Measurements from ENCODE around the gene MYLK4. TPM values are rescaled to one million over a fixed set of nuclear protein-coding genes. Genes with fewer than 3 reads are reported as not detected.

The MYLK4 gene
- total RNA-seq, 1 donor from 2014 or later = 0.23 TPM

DNA sequence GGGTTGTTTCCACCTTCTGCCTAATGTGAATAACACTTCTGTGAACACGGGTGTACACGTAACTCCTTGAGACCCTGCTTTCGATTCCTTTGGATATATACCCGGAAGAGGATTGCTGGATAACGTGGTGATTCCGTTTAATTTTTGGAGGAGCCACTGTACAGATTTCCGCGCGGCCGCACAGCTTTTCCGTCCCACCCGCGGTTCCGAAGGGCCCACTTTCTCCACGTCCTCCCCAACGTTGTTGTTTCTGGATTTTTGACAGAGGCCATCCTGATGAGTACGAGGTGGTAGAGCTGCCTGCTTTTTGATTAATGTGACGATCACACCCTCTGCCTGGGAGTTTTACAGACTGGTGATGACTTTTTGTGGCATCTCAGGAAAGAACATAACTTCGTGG lies 114.0 kb downstream of the MYLK4 start:
- H3K4me3 ChIP-seq (ENCODE audit: insufficient read depth, low read depth, low read length) = no peak overlapping the region

DNA sequence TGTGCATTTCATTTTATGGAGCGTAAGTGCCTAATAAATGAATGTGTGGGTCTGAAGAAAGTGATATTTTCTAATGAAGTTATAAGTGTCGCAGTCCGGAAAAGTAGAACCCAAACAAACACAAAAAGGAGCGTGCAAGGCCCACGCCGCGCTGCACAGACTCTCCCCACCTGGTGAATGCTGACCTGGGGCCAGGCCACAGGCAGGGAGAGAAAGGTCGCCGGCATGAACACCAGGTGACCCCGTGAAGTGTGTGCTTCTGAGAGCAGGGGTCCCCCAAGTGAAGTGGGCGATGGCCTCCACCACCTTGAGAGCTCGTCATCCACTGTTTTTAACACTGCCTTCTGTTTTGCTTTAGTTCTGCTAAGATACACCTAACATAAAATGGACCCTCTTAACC lies 114.8 kb downstream of the MYLK4 start:
- DNase-seq (ENCODE audit: low read depth) (no peak), FAIRE-seq (no peak)
- Histone ChIP-seq H3K4me1 (ENCODE audit: insufficient read depth, low read length) (peaks cover 31% of the 10 kb centered on the region), H3K27ac (ENCODE audit: low read depth, low read length) (no peak overlapping the region), H3K36me3 (ENCODE audit: insufficient read depth, low read length) (no peaks in the 10 kb centered on the region), H3K4me3 (ENCODE audit: insufficient read depth, low read depth, low read length) (no peak overlapping the region), H3K9ac (ENCODE audit: low read length) (no peak overlapping the region), H3K4me2 (ENCODE audit: low read length) (no peak overlapping the region), H4K20me1 (ENCODE audit: insufficient read depth, low read length) (no peaks in the 10 kb centered on the region), H3K79me2 (ENCODE audit: insufficient read depth, low read length) (no peaks in the 10 kb centered on the region), H2AFZ (ENCODE audit: low read depth, low read length) (no peak overlapping the region), H3K27me3 (ENCODE audit: insufficient read depth, low read length) (peaks cover 4% of the 10 kb centered on the region), H3K9me3 (ENCODE audit: insufficient read depth, low read depth, low read length) (no peaks in the 10 kb centered on the region)
- no peak overlapping the region for H3K27ac Mint-ChIP-seq (ENCODE audit: unreplicated experiment)
- H3K4me3 Mint-ChIP-seq (ENCODE audit: unreplicated experiment) = no peak overlapping the region
- TF ChIP-seq, protein P1, sequence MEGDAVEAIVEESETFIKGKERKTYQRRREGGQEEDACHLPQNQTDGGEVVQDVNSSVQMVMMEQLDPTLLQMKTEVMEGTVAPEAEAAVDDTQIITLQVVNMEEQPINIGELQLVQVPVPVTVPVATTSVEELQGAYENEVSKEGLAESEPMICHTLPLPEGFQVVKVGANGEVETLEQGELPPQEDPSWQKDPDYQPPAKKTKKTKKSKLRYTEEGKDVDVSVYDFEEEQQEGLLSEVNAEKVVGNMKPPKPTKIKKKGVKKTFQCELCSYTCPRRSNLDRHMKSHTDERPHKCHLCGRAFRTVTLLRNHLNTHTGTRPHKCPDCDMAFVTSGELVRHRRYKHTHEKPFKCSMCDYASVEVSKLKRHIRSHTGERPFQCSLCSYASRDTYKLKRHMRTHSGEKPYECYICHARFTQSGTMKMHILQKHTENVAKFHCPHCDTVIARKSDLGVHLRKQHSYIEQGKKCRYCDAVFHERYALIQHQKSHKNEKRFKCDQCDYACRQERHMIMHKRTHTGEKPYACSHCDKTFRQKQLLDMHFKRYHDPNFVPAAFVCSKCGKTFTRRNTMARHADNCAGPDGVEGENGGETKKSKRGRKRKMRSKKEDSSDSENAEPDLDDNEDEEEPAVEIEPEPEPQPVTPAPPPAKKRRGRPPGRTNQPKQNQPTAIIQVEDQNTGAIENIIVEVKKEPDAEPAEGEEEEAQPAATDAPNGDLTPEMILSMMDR (IDR thresholded peaks at IDR 0.05; ENCODE audit: insufficient read depth, low read depth, low read length) = no peak
- TF ChIP-seq EZH2 (IDR thresholded peaks at IDR 0.05; ENCODE audit: insufficient read depth, low read length) = no peak
- H3K27me3 Mint-ChIP-seq (ENCODE audit: low read depth, unreplicated experiment) = peaks cover 24% of the 10 kb centered on the region
- H3K4me1 Mint-ChIP-seq (ENCODE audit: low read depth, unreplicated experiment) = peaks cover 9% of the 10 kb centered on the region
- H3K36me3 Mint-ChIP-seq (ENCODE audit: low read depth, unreplicated experiment) = no peaks in the 10 kb centered on the region
- no peaks in the 10 kb centered on the region for H3K9me3 Mint-ChIP-seq (ENCODE audit: unreplicated experiment)

More for the DNA sequence above, 114.0 kb downstream of the MYLK4 start:
- H3K36me3 ChIP-seq (ENCODE audit: insufficient read depth, low read length) = no peaks in the 10 kb centered on the region
- DNase-seq (ENCODE audit: low read depth) (no peak), FAIRE-seq (no peak)
- no peak overlapping the region for H3K27ac Mint-ChIP-seq (ENCODE audit: unreplicated experiment)
- H4K20me1 ChIP-seq (ENCODE audit: insufficient read depth, low read length) = no peaks in the 10 kb centered on the region
- peaks cover 23% of the 10 kb centered on the region for H3K4me1 ChIP-seq (ENCODE audit: insufficient read depth, low read length)
- peaks cover 2% of the 10 kb centered on the region for H3K4me1 Mint-ChIP-seq (ENCODE audit: low read depth, unreplicated experiment)
- H3K79me2 ChIP-seq (ENCODE audit: insufficient read depth, low read length) = no peaks in the 10 kb centered on the region
- H3K27ac ChIP-seq (ENCODE audit: low read depth, low read length) = no peak overlapping the region
- no peaks in the 10 kb centered on the region for H3K36me3 Mint-ChIP-seq (ENCODE audit: low read depth, unreplicated experiment)
- H3K4me3 Mint-ChIP-seq (ENCODE audit: unreplicated experiment) = no peak overlapping the region
- H3K27me3 ChIP-seq (ENCODE audit: insufficient read depth, low read length) = peaks cover 7% of the 10 kb centered on the region
- no peaks in the 10 kb centered on the region for H3K9me3 ChIP-seq (ENCODE audit: insufficient read depth, low read depth, low read length)
- no peak overlapping the region for H2AFZ ChIP-seq (ENCODE audit: low read depth, low read length)
- H3K9ac ChIP-seq (ENCODE audit: low read length) = no peak overlapping the region
- H3K4me2 ChIP-seq (ENCODE audit: low read length) = no peak overlapping the region
- H3K27me3 Mint-ChIP-seq (ENCODE audit: low read depth, unreplicated experiment) = peaks cover 28% of the 10 kb centered on the region
- no peaks in the 10 kb centered on the region for H3K9me3 Mint-ChIP-seq (ENCODE audit: unreplicated experiment)
- no peak for TF ChIP-seq EZH2 (IDR thresholded peaks at IDR 0.05; ENCODE audit: insufficient read depth, low read length)
- TF ChIP-seq, protein P1 (IDR thresholded peaks at IDR 0.05; ENCODE audit: insufficient read depth, low read depth, low read length) = no peak

DNA sequence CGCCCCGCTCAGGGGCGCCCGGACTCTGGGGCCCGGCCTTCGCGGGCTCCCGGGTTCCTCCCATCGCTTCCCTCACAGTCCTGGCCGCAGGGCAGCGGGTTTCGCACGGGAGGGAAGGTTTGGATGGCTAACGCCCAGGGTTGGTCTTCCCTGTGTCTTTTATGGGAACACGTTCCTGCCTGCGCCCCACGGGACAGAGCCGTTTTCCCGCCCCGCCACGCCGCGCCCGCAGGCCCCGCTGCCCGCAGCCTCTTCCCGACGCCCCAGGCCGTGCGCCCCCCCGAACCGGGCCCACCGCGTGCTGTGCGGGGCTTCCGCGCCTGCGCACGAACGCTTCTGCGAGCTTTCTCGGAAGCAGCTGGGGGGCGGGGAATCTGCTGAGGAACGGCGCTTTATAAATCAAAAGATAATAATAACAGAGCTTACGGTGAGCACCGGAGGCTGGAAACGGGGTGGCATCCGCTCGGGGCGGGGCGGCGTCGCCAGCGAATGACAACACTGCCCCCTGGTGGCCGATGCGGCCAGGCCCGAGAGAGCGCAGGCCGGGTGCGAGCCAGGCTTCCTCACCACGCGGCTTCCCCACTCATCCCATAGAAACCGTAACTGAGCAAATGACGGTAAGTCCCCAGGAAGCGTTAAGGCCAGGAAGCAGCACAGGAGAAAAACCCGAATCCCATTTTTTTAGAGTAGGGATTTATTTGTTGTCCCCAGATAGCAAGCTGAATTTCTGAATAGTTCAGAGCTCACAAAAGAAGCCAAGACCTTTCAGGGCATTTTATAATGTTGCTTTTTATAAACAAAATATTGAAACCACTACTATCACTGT lies 116.4 kb downstream of the MYLK4 start:
- Histone ChIP-seq H3K27me3 (ENCODE audit: insufficient read depth, low read length) (no peaks in the 10 kb centered on the region), H3K9me3 (ENCODE audit: insufficient read depth, low read depth, low read length) (no peaks in the 10 kb centered on the region), H3K36me3 (ENCODE audit: insufficient read depth, low read length) (no peaks in the 10 kb centered on the region), H4K20me1 (ENCODE audit: insufficient read depth, low read length) (no peaks in the 10 kb centered on the region), H3K4me3 (ENCODE audit: insufficient read depth, low read depth, low read length) (peak overlapping the region; percentile 44), H3K9ac (ENCODE audit: low read length) (peak overlapping the region; percentile 69), H3K4me1 (ENCODE audit: insufficient read depth, low read length) (peaks cover 42% of the 10 kb centered on the region), H2AFZ (ENCODE audit: low read depth, low read length) (peak overlapping the region; percentile 85), H3K27ac (ENCODE audit: low read depth, low read length) (peak overlapping the region; percentile 35), H3K4me2 (ENCODE audit: low read length) (peak overlapping the region; percentile 81), H3K79me2 (ENCODE audit: insufficient read depth, low read length) (no peaks in the 10 kb centered on the region)
- FAIRE-seq (no peak), DNase-seq (ENCODE audit: low read depth) (peak; percentile 62)
- H3K4me1 Mint-ChIP-seq (ENCODE audit: low read depth, unreplicated experiment) = peaks cover 17% of the 10 kb centered on the region
- H3K27ac Mint-ChIP-seq (ENCODE audit: unreplicated experiment) = peak overlapping the region; percentile 26
- peak overlapping the region; percentile 75 for H3K4me3 Mint-ChIP-seq (ENCODE audit: unreplicated experiment)
- no peak for TF ChIP-seq EZH2 (IDR thresholded peaks at IDR 0.05; ENCODE audit: insufficient read depth, low read length)
- TF ChIP-seq, protein P1 (IDR thresholded peaks at IDR 0.05; ENCODE audit: insufficient read depth, low read depth, low read length) = peak; percentile 83
- peaks cover 22% of the 10 kb centered on the region for H3K27me3 Mint-ChIP-seq (ENCODE audit: low read depth, unreplicated experiment)
- H3K36me3 Mint-ChIP-seq (ENCODE audit: low read depth, unreplicated experiment) = no peaks in the 10 kb centered on the region
- no peaks in the 10 kb centered on the region for H3K9me3 Mint-ChIP-seq (ENCODE audit: unreplicated experiment)

Measured in astrocyte (in vitro differentiated cells and primary cell).